B cell (primary cell): ENCODE data around the gene KATNIP. TPM values are rescaled to one million over a fixed set of nuclear protein-coding genes. Genes with fewer than 3 reads are reported as not detected.

Experiments
- ATAC-seq: fragments of 200-7000 bp; cut with Tn5 transposase; one replicate; pipeline ENCODE4 v1.10.0; 2021; ENCODE audit warnings: low read depth, mild to moderate bottlenecking, moderate number of reproducible peaks, moderate library complexity
- CTCF ChIA-PET: fragments of 350-600 bp; sonication (Branson Sonifier 250); formaldehyde crosslinking; loops from one replicate; lab custom pipeline; 2021; ENCODE audit warnings: antibody characterized with exemption, inconsistent platforms; lab: Charles Lee
- POLR2A ChIA-PET: fragments of 350-600 bp; sonication (Branson Sonifier 250); formaldehyde crosslinking; loops from one replicate; lab custom pipeline; 2021; ENCODE audit warnings: antibody characterized with exemption; lab: Charles Lee
- DNase-seq: peaks from one replicate; pipeline ENCODE4 v3.0.0; 2013
- H2AFZ ChIP-seq: 2 replicates; pipeline ENCODE4 v1.6.1; 2012; ENCODE audit warnings: mild to moderate bottlenecking, low read depth, low read length; ENCODE audit not compliant: insufficient read depth, poor library complexity, severe bottlenecking
- H3K27ac ChIP-seq, 2 donors: 1 replicate in 1 of 2; 2 replicates in 1 of 2; pipeline ENCODE4 v1.5.1; 2012 to 2013; ENCODE audit warnings: low read length in 2 of 2, mild to moderate bottlenecking in 2 of 2, moderate library complexity in 1 of 2
- H3K27me3 ChIP-seq, 4 experiments: fragments of 200-600 bp in 1 of 4; sonication (generic) in 1 of 4; replicated peaks in 1 of 4; 1 replicate in 2 of 4; 2 replicates in 2 of 4; pipeline versions ENCODE4 v1.6.1 to v1.7.0; 2013 to 2016; ENCODE audit warnings: low read length in 3 of 4, mild to moderate bottlenecking in 2 of 4, mixed read lengths in 1 of 4, moderate library complexity in 1 of 4; ENCODE audit not compliant: insufficient read depth in 4 of 4, control insufficient read depth in 3 of 4; ENCODE audit errors: control extremely low read depth in 1 of 4
- H3K36me3 ChIP-seq, 2 experiments: replicated peaks in 1 of 2; 1 replicate in 1 of 2; 2 replicates in 1 of 2; pipeline versions ENCODE4 v1.6.1 to v1.7.1; 2013; ENCODE audit warnings: low read length in 1 of 2; ENCODE audit not compliant: insufficient read depth in 2 of 2, control insufficient read depth in 1 of 2; ENCODE audit errors: control extremely low read depth in 1 of 2, extremely low read depth in 1 of 2
- H3K4me1 ChIP-seq, 2 donors: fragments of 200-600 bp in 1 of 2; sonication (generic) in 1 of 2; 1 replicate in 1 of 2; 2 replicates in 1 of 2; pipeline versions ENCODE4 v1.5.1 to v1.6.1; 2013 to 2017; ENCODE audit warnings: low read length in 2 of 2; ENCODE audit not compliant: control insufficient read depth in 2 of 2, insufficient read depth in 2 of 2
- H3K4me2 ChIP-seq: replicated peaks from 2 replicates; pipeline ENCODE3; 2012; ENCODE audit warnings: mild to moderate bottlenecking, low read depth, low read length; ENCODE audit not compliant: poor library complexity, severe bottlenecking
- H3K4me3 ChIP-seq, 5 experiments: fragments of 200-600 bp in 1 of 5; sonication (generic) in 1 of 5; 1 replicate in 3 of 5; 2 replicates in 2 of 5; pipeline versions ENCODE4 v1.5.1 to v1.7.0; 2011 to 2016; ENCODE audit warnings: low read length in 4 of 5, mild to moderate bottlenecking in 4 of 5, low read depth in 2 of 5, control low read depth in 1 of 5, moderate library complexity in 1 of 5; ENCODE audit not compliant: insufficient read depth in 1 of 5; ENCODE audit errors: control extremely low read depth in 1 of 5, extremely low read depth in 1 of 5
- H3K79me2 ChIP-seq: fragments of 200-600 bp; sonication (generic); one replicate; pipeline ENCODE4 v1.6.0; 2016; ENCODE audit warnings: low read length; ENCODE audit not compliant: control insufficient read depth, insufficient read depth
- H3K9ac ChIP-seq: fragments of 200-600 bp; sonication (generic); 2 replicates; pipeline ENCODE4 v1.6.1; 2017; ENCODE audit warnings: mild to moderate bottlenecking, low read length, moderate library complexity
- H3K9me3 ChIP-seq, 3 donors: one replicate each; pipeline versions ENCODE4 v1.6.1 to v1.7.1; 2013; ENCODE audit warnings: low read length in 2 of 3; ENCODE audit not compliant: control insufficient read depth in 2 of 3, insufficient read depth in 1 of 3; ENCODE audit errors: control extremely low read depth in 1 of 3
- H4K20me1 ChIP-seq: 2 replicates; pipeline ENCODE4 v1.6.0; 2012; ENCODE audit warnings: mild to moderate bottlenecking, low read length; ENCODE audit not compliant: insufficient read depth, control insufficient read depth, poor library complexity, severe bottlenecking
- H3K27ac Mint-ChIP-seq: one replicate; pipeline ENCODE4 v1.8.0; 2021; ENCODE audit warnings: mixed read lengths
- H3K27me3 Mint-ChIP-seq: one replicate; pipeline ENCODE4 v1.8.0; 2021; ENCODE audit warnings: mixed read lengths
- H3K4me1 Mint-ChIP-seq: one replicate; pipeline ENCODE4 v1.8.0; 2021; ENCODE audit warnings: mixed read lengths
- H3K4me3 Mint-ChIP-seq: one replicate; pipeline ENCODE4 v1.8.0; 2021; ENCODE audit warnings: mixed read lengths
- H3K9me3 Mint-ChIP-seq: one replicate; pipeline ENCODE4 v1.8.0; 2022; ENCODE audit warnings: mixed read lengths; ENCODE audit not compliant: insufficient read depth
- CTCF ChIP-seq: fragments of 200-600 bp; IDR thresholded peaks from one replicate; pipeline ENCODE4 v1.8.0; 2022; ENCODE audit warnings: antibody characterized with exemption, mild to moderate bottlenecking
- EZH2 ChIP-seq: IDR thresholded peaks from 2 replicates; pipeline ENCODE4 v1.6.1; 2012; ENCODE audit warnings: borderline replicate concordance, low read depth, mild to moderate bottlenecking, moderate library complexity, low read length; ENCODE audit not compliant: insufficient read depth, poor library complexity, severe bottlenecking
- WGBS: methylation state at CpG from one replicate; pipeline ENCODE4 v1.1.5; 2013; ENCODE audit warnings: missing lambda C conversion rate; ENCODE audit not compliant: insufficient coverage; 5-methylcytosine and 5-hydroxymethylcytosine counted together
- intact Hi-C: fragments of 100-400 bp; cut with micrococcal nuclease; formaldehyde crosslinking; loops from one replicate; pipeline ENCODE4 v1.10.0; 2022
- polyA plus RNA-seq: library from polyadenylated mRNA; depleted of rRNA; stranded (reverse); fragments of >200 nt; gene quantifications from 2 replicates; pipeline ENCODE4 v1.2.3, GENCODE V29; 2012
- total RNA-seq, 2 donors: library from RNA; stranded (reverse); fragments of 120-200 nt in 1 of 2; gene quantifications; 1 replicate in 1 of 2; 2 replicates in 1 of 2; pipeline versions ENCODE4 v1.2.3 to v1.2.4, GENCODE V29; 2013 to 2022

The KATNIP gene
- total and polyA plus RNA-seq, 2 donors (not counting 1 experiment from before 2014, with no cell fraction given): 21.2 to 49.9 TPM

- Histone ChIP-seq H3K27ac (no peak overlapping the region), H3K4me3 (no peak overlapping the region), H2AFZ (no peak overlapping the region), H3K79me2 (no peaks in the 10 kb centered on the region), H3K27me3 (no peaks in the 10 kb centered on the region), H4K20me1 (no peaks in the 10 kb centered on the region), H3K36me3 (peaks cover 0 to 12% of the 10 kb centered on the region in 2 experiments), H3K4me1 (no peaks in the 10 kb centered on the region), H3K9me3 (peaks cover 0 to 5% (median 0%) of the 10 kb centered on the region in 3 donors), H3K4me2 (no peak overlapping the region), H3K9ac (no peak overlapping the region)
- ATAC-seq (no peak), DNase-seq (no peak)
- H3K27ac Mint-ChIP-seq: no peak overlapping the region
- POLR2A ChIA-PET: no interaction called here
- intact Hi-C loops: no loop called here
- CTCF ChIA-PET: no interaction called here
- H3K27me3 Mint-ChIP-seq: no peaks in the 10 kb centered on the region
- H3K9me3 Mint-ChIP-seq: no peaks in the 10 kb centered on the region
- no peak overlapping the region for H3K4me3 Mint-ChIP-seq
- 95% methylated on average over 3 of the region's 4 CpGs for WGBS
- H3K4me1 Mint-ChIP-seq: no peaks in the 10 kb centered on the region
- TF ChIP-seq CTCF: no peak
- TF ChIP-seq EZH2: no peak
Measured at GRCh38 chr16:27579087-27579980, 29.4 kb downstream of the KATNIP start.

- Histone ChIP-seq H3K27me3 (no peaks in the 10 kb centered on the region), H3K9me3 (peaks cover 0 to 10% (median 0%) of the 10 kb centered on the region in 3 donors), H3K36me3 (peaks cover 0 to 8% of the 10 kb centered on the region in 2 experiments), H3K4me3 (no peak overlapping the region), H2AFZ (no peak overlapping the region), H3K9ac (no peak overlapping the region), H3K4me2 (no peak overlapping the region), H3K27ac (no peak overlapping the region), H3K4me1 (no peaks in the 10 kb centered on the region), H3K79me2 (no peaks in the 10 kb centered on the region), H4K20me1 (no peaks in the 10 kb centered on the region)
- DNase-seq (no peak), ATAC-seq (no peak)
- CTCF ChIA-PET: no interaction called here
- intact Hi-C loops: no loop called here
- Mint-ChIP-seq H3K27me3 (no peaks in the 10 kb centered on the region), H3K27ac (no peak overlapping the region), H3K9me3 (no peaks in the 10 kb centered on the region), H3K4me1 (no peaks in the 10 kb centered on the region), H3K4me3 (no peak overlapping the region)
- POLR2A ChIA-PET: no interaction called here
- TF ChIP-seq CTCF (no peak), EZH2 (no peak)
- 94% methylated on average over 2 of the region's 2 CpGs for WGBS
Measured at GRCh38 chr16:27582883-27583282, 32.9 kb downstream of the KATNIP start.
